GM18861 (cell line): ENCODE results near the gene CPNE7.
"Not testable (repeated sequence)": the region's sequence is repeated elsewhere in the genome, so short reads cannot be mapped to it uniquely, and the experiment has no call there.

Experiments
- ATAC-seq: cut with Tn5 transposase; IDR thresholded peaks from one replicate; pipeline ENCODE4 v1.9.1; 2021; ENCODE audit not compliant: unreplicated experiment

CPNE7 gene

DNA sequence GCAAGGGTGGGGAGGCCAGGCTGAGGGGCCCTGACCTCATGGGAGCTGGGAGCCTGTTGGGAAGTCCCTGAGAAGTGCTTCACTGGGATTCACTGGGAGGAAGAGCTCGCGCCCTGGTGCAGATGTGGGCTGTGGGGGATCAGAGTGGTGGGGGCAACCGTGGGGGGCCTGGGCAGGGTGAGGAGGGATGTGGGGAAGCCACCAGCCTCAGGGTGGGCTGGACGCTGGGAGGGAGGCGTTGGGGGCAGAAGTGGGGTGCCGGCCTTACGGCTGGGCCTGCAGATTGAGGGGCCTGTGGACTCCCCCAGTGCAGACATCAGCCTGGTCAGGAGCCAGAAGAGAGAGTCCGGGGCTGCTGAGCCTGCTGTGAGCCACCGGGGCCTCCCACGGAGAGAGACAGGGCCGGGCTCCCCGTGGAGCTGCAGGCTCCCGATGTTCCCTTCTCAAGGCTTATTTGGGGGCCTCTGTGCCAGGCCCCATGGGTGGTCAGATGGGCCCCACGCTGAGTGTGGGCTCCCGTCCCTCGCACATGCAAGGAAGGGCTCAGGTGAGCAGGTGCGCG lies 45.7 kb downstream of the CPNE7 start:
- no peak for ATAC-seq

DNA sequence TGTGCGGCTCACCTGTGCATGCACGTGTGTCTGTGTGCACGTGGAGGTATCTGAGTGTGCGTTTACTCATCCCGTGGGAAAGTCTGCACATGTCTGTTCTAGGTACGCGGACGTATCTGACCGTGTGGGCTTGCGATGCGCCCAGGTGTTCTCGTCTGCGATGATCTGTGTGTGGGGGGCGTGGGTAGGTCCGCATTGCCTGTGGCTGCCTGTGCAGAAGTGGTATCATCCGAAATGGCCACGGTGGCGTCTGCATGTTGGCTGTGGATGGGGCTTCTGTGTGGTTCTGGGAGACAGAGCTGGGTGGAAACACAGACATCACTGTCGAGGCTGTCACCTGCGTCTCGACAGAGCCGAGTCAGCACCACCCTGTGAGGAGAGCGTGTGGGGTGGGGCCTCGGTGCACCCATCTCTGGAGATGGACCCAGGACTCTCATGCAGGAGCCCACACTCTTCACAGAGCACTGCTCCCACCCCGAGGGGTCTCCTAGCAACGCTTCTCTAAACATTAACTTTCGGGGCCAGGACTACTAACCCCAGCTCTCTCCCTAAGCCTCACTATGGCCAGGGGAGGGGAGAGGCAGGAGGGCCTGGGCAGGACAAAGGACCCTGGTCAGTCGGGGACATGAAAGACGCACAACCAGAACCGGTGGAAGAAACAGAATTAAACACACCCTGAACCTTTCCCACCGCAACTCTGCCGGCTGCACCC lies 46.3 kb downstream of the CPNE7 start:
- no peak for ATAC-seq

DNA sequence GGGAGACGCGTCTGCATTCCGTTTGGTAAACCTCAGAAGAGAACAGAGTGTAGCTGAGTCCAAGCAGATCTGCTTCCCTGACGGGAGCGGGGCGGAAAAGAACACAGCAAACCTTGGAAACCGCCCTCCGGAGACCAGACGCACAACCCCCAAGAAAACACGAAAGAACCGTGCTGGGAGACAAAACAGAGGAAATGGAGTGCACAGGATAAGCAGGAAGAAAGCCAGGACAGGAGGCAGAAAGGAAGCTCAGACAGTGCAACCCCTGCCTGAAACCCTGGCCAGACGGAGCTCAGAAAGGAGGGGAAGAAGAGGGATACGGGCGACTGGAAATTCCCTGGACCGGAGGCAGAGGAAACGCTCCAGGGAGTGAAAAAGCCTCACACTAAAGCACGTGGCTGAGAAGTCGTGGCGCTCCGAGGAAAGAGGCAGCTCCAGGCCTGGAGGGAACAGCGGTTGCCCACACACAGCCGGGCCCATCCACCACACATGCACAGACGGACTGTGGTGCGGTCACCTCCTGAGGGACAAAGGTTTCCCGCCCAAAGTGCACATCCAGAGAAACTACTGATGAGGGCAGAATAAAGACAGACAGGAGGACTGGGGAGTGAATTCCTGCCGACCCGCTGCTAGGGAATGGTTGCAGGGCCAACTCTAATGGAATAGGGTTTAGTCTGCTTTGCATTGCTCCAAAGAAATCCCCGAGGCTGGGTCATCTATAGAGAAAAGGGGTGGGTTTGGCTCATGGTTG lies 48.1 kb downstream of the CPNE7 start:
- ATAC-seq = no peak

DNA sequence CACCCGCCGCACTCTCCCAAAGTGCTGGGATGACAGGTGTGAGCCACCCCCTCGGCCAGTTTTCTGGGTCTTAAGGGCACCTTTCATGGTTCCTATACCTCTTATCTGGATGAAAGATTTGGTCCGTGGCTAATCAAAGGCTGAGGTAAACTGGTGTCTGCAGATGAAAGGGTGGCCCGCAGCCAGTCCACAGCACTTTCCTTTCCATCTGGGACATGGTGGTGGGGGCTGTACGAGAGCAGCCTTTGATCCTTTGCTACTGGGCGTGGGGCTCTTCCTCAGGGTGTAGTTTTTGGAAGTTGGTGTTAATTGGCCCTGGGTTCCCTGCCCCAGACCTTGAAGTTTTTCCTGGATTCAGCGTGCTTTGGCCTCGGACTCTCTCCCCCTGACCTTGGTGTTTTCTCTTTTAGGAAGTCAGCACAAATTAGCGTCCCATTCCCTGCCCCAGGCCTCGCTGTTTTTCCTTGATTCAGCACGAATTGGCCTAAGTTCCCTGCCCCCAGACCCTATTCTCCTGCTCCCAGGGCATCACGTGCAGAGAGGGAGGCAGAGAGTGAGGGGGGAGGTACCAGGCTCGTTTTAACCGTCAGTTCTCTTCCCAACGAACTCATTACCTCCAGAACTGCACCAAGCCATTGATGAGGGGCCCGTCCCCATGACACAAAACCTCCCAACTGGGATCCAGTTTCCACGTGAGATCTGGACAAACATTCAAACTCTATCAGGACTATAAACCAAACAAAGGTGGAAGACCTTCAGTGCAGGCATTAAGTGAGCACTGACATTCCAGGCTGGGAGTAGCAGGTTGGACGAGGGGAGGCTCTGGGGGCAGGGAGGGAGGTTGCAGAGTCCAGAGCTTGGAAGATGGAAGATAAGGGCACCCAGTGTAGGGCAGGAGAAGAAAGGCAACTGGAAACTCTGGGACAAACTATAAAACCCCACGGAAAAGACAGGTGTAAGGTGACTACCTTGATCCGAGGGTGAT lies 49.5 kb downstream of the CPNE7 start:
- no peak for ATAC-seq

DNA sequence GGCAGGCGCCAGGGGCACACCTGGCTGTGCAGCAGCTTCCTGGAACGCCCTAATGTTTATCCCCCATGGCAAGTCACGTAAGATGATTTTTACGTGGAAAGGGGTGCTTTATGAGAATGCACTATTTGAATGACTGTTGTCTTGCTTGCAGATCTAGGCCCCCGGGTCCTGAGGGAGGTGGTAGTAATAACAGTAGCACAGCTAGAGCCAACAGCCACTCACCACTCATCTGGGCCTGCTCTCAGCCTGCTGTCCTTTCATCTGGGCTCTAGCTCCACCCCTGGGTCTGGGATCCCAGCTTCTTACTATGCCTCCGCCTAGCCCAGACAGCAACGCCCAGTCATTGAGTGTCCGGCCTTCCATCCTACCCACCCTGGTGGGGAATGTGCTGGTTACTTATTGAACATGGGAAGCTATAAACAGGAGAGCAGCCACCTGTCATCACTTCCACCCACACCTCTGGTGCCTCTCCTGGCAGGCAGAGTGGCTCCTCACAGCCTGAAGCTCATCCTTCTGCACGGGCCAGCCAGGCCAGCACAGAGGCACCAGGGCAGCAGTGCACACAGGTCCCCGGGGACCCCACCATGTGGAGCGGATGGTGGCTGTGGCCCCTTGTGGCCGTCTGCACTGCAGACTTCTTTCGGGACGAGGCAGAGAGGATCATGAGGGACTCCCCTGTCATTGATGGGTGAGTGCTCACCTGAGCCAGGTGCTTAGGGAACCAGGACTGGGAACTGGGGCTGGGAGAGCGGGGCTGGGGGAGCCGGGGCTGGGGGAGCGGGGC lies 54.5 kb downstream of the CPNE7 start:
- no peak for ATAC-seq

DNA sequence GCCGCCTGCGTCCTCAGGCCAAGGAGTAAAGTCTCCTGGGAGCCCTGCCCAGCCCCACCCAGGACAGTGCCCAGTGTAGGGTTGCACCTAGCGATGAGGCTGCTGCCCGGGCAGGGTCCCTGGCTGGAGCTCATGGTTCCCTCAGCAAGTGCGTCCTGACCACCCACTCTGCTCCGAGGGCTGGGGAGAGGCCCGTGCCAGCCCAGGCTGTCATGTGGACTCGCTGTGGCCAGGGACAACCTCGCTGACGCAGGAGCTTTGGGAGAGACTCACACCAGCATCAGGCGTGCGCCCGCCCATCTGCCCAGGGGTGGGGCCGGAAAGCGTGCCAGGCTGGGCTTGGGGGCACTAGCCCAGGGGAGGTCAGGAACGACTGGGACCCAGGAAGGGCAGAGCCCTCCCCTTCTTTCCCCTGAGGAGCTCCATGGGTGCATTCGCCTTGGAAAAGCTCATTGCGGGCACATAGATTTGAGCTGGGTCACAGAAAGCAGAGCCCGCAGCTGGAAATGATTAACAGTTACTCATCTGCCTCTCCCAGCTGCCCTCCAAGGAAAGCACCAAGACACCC lies 57.6 kb downstream of the CPNE7 start:
- no peak for ATAC-seq

DNA sequence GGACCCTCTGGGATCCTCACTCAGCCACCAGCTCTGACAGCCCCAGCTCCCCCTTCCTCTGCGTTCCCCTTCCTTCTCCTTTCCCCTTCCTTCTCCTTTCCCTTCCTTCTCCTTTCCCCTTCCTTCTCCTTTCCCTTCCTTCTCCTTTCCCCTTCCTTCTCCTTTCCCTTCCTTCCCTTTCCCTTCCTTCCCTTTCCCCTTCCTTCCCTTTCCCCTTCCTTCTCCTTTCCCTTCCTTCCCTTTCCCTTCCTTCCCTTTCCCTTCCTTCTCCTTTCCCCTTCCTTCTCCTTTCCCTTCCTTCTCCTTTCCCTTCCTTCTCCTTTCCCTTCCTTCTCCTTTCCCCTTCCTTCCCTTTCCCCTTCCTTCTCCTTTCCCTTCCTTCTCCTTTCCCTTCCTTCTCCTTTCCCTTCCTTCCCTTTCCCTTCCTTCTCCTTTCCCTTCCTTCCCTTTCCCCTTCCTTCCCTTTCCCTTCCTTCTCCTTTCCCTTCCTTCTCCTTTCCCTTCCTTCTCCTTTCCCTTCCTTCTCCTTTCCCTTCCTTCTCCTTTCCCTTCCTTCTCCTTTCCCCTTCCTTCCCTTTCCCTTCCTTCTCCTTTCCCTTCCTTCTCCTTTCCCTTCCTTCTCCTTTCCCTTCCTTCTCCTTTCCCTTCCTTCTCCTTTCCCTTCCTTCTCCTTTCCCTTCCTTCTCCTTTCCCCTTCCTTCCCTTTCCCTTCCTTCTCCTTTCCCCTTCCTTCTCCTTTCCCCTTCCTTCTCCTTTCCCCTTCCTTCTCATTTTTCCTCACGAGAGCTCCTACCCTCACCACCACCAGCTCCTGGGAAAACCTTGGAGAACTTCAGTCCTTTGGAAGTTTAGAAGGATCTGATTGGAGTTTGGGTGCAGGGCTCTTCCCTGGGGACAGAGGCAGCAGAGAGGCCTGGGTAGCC lies 59.2 kb downstream of the CPNE7 start:
- not testable (repeated sequence) for ATAC-seq

DNA sequence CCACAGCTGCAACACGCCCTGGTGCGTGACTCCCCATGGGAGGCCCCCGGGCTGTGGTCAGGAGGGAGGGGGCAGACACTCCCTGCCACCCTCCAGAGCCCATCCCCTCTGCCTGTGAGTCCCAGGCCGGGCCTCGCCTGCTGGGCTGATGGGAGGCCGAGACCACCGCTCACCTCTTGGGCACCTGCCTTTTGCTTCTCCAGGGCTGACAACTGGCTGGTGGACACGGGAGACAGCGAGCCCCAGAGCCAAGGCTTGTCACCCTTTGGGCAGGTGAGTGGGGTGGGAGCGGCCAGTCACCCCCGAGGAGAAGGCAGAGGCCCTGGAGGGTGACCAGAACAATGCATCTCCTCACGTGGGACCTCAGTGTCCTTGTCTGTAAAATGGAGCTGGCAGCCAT lies 61.1 kb downstream of the CPNE7 start:
- ATAC-seq = no peak

DNA sequence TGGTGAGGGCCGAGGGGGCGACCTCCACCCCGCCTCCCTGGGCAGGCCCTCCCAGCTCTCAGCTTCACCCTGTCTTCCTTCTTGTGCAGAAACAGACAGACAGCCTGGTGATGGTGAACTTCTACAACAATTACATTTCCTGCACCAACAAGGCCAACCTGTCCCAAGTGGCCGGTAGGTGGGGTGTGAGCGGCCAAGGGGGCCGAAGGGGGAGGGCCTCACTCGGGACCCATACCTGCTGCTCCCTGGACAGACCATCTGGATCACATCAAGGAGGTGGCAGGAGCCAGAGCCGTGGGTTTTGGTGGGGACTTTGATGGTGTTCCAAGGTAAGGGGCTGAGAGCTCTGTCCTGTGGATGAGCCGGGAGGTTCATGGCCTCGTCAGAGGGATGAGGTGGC lies 61.8 kb downstream of the CPNE7 start:
- no peak for ATAC-seq

DNA sequence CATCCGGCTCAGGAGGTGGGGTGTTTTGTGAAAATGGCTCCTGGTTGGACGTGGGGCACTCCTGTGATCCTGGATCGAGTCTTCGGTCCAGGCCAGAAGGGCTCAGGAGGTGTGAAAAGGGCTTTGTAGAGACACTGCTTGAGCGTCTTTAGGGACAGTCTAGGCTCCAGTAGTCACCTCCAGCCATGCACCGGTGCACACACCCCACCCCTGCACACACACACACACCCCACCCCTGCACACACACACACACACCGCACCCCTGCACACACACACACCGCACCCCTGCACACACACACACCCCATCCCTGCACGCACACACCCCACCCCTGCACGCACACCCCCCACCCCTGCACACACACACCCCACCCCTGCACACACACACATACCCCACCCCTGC lies 62.9 kb downstream of the CPNE7 start:
- ATAC-seq = no peak

DNA sequence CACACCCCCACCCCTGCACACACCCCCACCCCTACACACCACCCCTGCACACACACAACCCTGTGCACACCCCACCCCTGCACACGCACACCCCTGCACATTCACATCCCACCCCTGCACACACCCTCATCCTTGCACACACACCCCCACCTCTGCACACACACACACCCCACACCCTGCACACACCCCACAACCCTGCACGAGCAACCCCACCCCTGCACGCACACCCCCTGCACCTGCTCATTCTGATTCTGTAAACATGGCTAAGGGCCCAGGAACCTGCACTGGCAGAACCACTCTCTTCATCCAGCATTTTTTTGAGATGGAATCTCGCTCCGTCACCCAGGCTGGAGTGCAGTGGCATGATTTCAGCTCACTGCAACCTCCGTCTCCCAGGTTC lies 63.8 kb downstream of the CPNE7 start:
- no peak for ATAC-seq

DNA sequence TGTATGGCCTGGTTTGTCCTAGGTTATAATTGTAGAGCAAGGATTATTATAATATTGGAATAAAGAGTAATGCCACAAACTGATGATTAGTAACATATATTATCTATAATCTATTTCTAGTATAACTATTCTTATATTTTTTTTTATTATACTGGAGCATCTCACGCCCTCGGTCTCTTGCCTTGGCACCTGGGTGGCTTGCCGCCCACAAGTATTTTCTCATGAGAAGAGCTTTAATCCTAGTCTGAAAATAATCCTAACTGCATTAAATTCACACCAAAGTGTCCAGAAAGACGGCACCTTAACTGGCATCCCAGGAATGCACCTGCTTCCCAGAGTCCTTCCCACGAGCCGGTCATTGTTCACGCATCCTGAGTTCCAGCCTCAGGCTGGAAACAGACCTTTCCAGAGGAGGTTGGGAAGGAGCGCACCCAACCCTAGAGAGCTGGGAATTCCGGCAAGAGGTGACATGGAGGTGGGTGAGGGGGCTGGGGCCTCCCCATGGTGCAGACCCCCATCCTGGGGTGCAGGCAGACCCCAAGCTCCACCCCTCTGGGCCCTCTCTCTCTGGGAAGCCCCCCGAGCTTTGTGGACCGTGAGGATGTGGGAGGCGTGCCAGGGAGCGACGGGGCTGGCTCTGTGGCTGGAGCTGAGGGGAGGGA lies 66.0 kb downstream of the CPNE7 start:
- ATAC-seq = no peak

DNA sequence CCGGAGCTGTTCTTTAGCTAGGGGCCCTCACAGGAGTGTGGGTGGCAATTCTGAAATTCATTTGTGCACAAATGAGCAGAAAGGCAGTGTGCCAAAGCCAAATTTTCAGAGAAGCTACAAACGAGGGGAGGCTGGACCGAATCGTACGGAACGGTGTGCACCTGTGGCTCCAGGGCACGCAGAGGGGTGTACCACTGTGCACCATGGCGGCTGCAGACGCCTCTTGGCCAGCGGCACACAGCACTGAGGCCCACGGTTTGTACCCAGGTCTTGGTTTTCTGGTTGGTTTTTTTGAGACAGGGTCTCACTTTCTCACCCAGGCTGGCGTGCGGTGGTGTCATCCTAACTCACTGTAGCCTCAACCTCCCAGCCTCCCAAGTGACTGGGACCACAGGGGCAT lies 67.0 kb downstream of the CPNE7 start:
- no peak for ATAC-seq

DNA sequence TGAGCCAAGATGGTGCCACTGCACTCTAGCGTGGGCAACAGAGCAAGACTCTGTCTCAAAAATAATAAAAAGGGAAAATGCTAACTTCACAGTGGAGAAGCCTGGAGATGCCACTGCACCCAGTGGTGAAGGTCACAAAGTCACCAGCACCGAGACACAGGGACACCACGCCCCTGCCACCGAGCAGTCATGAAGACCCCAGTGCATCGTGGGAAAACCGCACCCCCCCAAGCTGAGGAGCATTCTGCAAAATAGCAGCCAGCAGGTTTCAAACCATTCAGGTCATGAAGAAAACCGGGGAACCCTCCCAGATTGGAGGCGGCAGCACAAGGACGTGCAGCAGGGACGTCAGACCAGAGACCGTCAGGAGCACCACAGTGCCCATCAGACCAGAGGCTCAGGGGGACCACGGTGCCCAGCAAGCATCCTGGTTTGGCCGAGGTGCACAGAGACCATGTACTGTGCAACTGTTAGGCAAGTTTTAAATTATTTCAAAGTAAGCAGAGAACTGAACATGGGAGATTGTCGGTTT lies 68.3 kb downstream of the CPNE7 start:
- ATAC-seq = no peak

DNA sequence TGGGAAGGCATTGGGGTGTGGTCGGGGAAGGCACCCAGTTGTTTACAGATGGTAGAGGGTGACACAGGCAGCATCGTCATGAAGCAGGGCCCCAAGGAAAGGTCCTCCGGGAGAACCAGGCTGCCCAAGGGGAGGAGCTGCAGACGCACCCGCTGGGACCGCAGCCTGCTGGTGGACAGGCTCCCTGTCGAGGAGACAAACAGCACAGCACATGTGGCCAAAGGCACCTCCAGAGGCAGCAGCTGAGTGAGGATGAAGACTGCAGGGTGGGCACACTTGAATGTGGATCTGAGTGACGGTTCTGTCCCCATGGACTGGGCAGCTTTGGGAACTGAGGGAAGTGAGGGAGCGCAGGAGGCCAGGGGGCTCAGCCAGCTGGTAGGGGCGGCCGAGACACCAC lies 69.6 kb downstream of the CPNE7 start:
- no peak for ATAC-seq

DNA sequence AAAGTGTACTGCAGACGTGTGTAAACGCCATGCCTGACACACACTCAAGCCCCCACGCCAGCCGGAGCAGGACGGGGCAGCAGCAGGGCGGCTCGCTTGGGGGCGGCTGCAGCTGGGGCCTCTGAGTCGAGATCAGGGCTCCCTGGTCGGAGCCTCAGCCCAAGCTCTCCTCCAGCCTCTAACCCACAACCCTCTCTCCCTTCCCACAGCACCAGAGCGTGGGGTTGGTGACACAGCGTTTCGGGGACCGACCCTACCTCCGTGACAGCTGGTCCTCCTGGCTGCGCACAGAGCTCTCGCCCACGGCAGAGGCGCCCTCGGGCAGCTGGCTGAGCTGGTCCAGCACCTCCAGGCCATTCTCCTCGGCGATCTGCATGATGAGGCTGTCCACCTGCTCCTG lies 70.7 kb downstream of the CPNE7 start:
- no peak for ATAC-seq
